K562 (cell line): Measurements from ENCODE around the gene NUAK2. TPM values are rescaled to one million over a fixed set of nuclear protein-coding genes. Genes with fewer than 3 reads are reported as not detected.

Source experiments
- ATAC-seq: fragments of 200-7000 bp; cut with Tn5 transposase; 3 replicates; pipeline ENCODE4 v1.9.1; 2020; ENCODE audit warnings: moderate library complexity
- BruUV-seq: library from RNA; stranded (reverse); fragments of 400-500 nt; replicated peaks from 2 replicates; lab custom pipeline; 2021; lab: Mats Ljungman, UMichigan
- CTCF ChIA-PET: fragments of 300-600 bp; formaldehyde crosslinking; extraction: SDS; loops from one replicate; lab custom pipeline; 2021; ENCODE audit warnings: low intra/inter-chr PET ratio; lab: Yijun Ruan, JAX
- POLR2A ChIA-PET: fragments of 300-600, 350-650 bp; sonication (Branson Sonifier 250); formaldehyde crosslinking; extraction: SDS; loops from one replicate; lab custom pipeline; 2021; ENCODE audit warnings: antibody characterized with exemption, inconsistent platforms; lab: Yijun Ruan, JAX
- DNase-seq, 4 experiments: peaks; one replicate each; pipeline versions ENCODE4 v3.0.0 to v3.0.0-alpha.2; 2011 to 2018; ENCODE audit warnings: low spot score in 3 of 4, mixed read lengths in 3 of 4; ENCODE audit errors: extremely low read depth in 1 of 4
- FAIRE-seq: peaks from 2 replicates; lab custom pipeline; 2011; peaks lifted over from hg19 to GRCh38; lab: Jason Lieb, UNC
- H2AFZ ChIP-seq: 2 replicates; pipeline ENCODE4 v1.6.0; 2011; ENCODE audit warnings: low read depth, low read length, control low read depth, inconsistent platforms
- H3K27ac ChIP-seq: fragments of 200-600 bp; 3 replicates; pipeline ENCODE4 v1.8.0; 2011; ENCODE audit warnings: low read depth, mild to moderate bottlenecking, control low read depth, inconsistent platforms, low read length, moderate library complexity, mixed read lengths; ENCODE audit errors: extremely low read depth
- H3K27me3 ChIP-seq, 2 experiments: fragments of 300-600 bp in 1 of 2; 2 replicates in 1 of 2; 3 replicates in 1 of 2; pipeline versions ENCODE4 v1.6.0 to v1.8.0; 2011; ENCODE audit warnings: inconsistent platforms in 2 of 2, low read length in 2 of 2, mild to moderate bottlenecking in 1 of 2, mixed read lengths in 1 of 2, moderate library complexity in 1 of 2; ENCODE audit not compliant: control insufficient read depth in 2 of 2, insufficient read depth in 2 of 2
- H3K36me3 ChIP-seq: fragments of 300-600 bp; 3 replicates; pipeline ENCODE4 v1.8.0; 2011; ENCODE audit warnings: mild to moderate bottlenecking, low read length, inconsistent platforms; ENCODE audit not compliant: control insufficient read depth, insufficient read depth
- H3K4me1 ChIP-seq, 2 experiments: fragments of 200-600 bp in 1 of 2; replicated peaks in 1 of 2; 2 replicates in 1 of 2; 3 replicates in 1 of 2; pipeline versions ENCODE4 v1.5.1 to v1.8.0; 2011; ENCODE audit warnings: inconsistent platforms in 2 of 2, low read length in 2 of 2, mild to moderate bottlenecking in 1 of 2, mixed read lengths in 1 of 2, moderate library complexity in 1 of 2; ENCODE audit not compliant: control insufficient read depth in 2 of 2, insufficient read depth in 2 of 2
- H3K4me2 ChIP-seq: 2 replicates; pipeline ENCODE4 v1.6.1; 2011; ENCODE audit warnings: low read length, control low read depth, inconsistent platforms, mixed read lengths; ENCODE audit not compliant: insufficient read depth
- H3K4me3 ChIP-seq: fragments of 200-600 bp; sonication (generic), shearing (Covaris generic); 2 replicates; pipeline ENCODE4 v1.5.1; 2016; ENCODE audit warnings: control low read depth, inconsistent platforms
- H3K79me2 ChIP-seq: fragments of 200-600 bp; 3 replicates; pipeline ENCODE4 v1.8.0; 2011; ENCODE audit warnings: low read length, inconsistent platforms; ENCODE audit not compliant: control insufficient read depth, insufficient read depth
- H3K9ac ChIP-seq, 2 experiments: 2 replicates each; pipeline versions ENCODE4 v1.6.0 to v1.6.1; 2011; ENCODE audit warnings: low read depth in 2 of 2, low read length in 2 of 2, control low read depth in 1 of 2, inconsistent platforms in 1 of 2, mild to moderate bottlenecking in 1 of 2, mixed read lengths in 1 of 2; ENCODE audit not compliant: insufficient read depth in 1 of 2
- H3K9me1 ChIP-seq: one replicate; pipeline ENCODE4 v1.6.0; 2011; ENCODE audit warnings: inconsistent platforms, mild to moderate bottlenecking, low read length, moderate library complexity; ENCODE audit not compliant: control insufficient read depth, insufficient read depth
- H3K9me3 ChIP-seq: replicated peaks from 2 replicates; pipeline ENCODE4 v1.5.1; 2011; ENCODE audit warnings: low read depth, low read length, inconsistent platforms; ENCODE audit not compliant: control insufficient read depth, insufficient read depth
- H4K20me1 ChIP-seq: replicated peaks from 2 replicates; pipeline ENCODE4 v1.6.1; 2011; ENCODE audit warnings: low read length, inconsistent platforms, mixed read lengths; ENCODE audit not compliant: control insufficient read depth, insufficient read depth
- CREB3L1 ChIP-seq: fragments of 450-650 bp; IDR thresholded peaks from 2 replicates; pipeline ENCODE4 v1.6.1; 2014; ENCODE audit warnings: low read depth, mild to moderate bottlenecking, moderate library complexity, borderline replicate concordance
- EP400 ChIP-seq: fragments of 450-650 bp; IDR thresholded peaks from 2 replicates; pipeline ENCODE4 v1.6.1; 2017; ENCODE audit warnings: antibody characterized with exemption, mild to moderate bottlenecking, moderate library complexity
- ETV5 ChIP-seq: sonication (generic); formaldehyde crosslinking; IDR thresholded peaks from 2 replicates; pipeline ENCODE4 v1.4.0; 2020; ENCODE audit warnings: low read depth, mild to moderate bottlenecking, missing genetic modification reagents
- GATA2 ChIP-seq: sonication (generic); formaldehyde crosslinking; IDR thresholded peaks from 2 replicates; pipeline ENCODE4 v1.4.0; 2020; ENCODE audit warnings: mild to moderate bottlenecking, missing genetic modification reagents
- GTF2A2 ChIP-seq: IDR thresholded peaks from 2 replicates; pipeline ENCODE4 v1.6.1; 2016; ENCODE audit warnings: mild to moderate bottlenecking, missing genetic modification characterization, missing compliant biosample characterization
- MYNN ChIP-seq, 2 experiments: sonication (generic); formaldehyde crosslinking in 1 of 2; IDR thresholded peaks; 2 replicates each; pipeline versions ENCODE4 v1.5.0 to v1.6.1; 2016 to 2020; ENCODE audit warnings: antibody characterized with exemption in 1 of 2, missing genetic modification reagents in 1 of 2
- SAP30 ChIP-seq: fragments of 200-600 bp; sonication (generic); IDR thresholded peaks from 2 replicates; pipeline ENCODE4 v1.6.1; 2012; ENCODE audit warnings: borderline replicate concordance, low read depth, mild to moderate bottlenecking, moderate library complexity, low read length, control low read depth, inconsistent platforms; ENCODE audit not compliant: insufficient read depth, poor library complexity, severe bottlenecking
- ZNF146 ChIP-seq: IDR thresholded peaks from one replicate; pipeline ENCODE4 v1.6.1; 2018; ENCODE audit warnings: missing compliant biosample characterization; ENCODE audit not compliant: unreplicated experiment
- ZNF253 ChIP-seq: fragments of 250-450 bp; sonication (Bioruptor Pico); conservative IDR thresholded peaks from 2 replicates; pipeline ENCODE4 v1.6.1; 2021; ENCODE audit warnings: mild to moderate bottlenecking
- ZNF449 ChIP-seq: fragments of 250-450 bp; sonication (Bioruptor Pico); IDR thresholded peaks from 2 replicates; pipeline ENCODE4 v1.8.0; 2022; ENCODE audit warnings: moderate library complexity, mild to moderate bottlenecking, inconsistent platforms
- ZNF644 ChIP-seq: fragments of 200-800 bp; sonication (Bioruptor generic); IDR thresholded peaks from 2 replicates; pipeline ENCODE4 v1.6.1; 2016; ENCODE audit warnings: low read depth, missing genetic modification characterization, missing compliant biosample characterization
- ZNF764 ChIP-seq: fragments of 250-450 bp; sonication (Bioruptor Pico); IDR thresholded peaks from 2 replicates; pipeline ENCODE4 v1.4.0; 2020; ENCODE audit warnings: low read depth, mild to moderate bottlenecking, moderate library complexity
- WGBS: fragments of 100-300 bp; shearing (Covaris generic); methylation state at CpG from one replicate; pipeline ENCODE4 v1.1.6; 2016; ENCODE audit warnings: low coverage, mixed read lengths; ENCODE audit not compliant: insufficient coverage; ENCODE audit errors: missing lambda C conversion rate; 5-methylcytosine and 5-hydroxymethylcytosine counted together
- in situ Hi-C: fragments of 300-500 bp; cut with MboI; formaldehyde crosslinking; loops from 4 replicates; pipeline ENCODE4 v1.15.0; 2018; ENCODE audit warnings: inconsistent platforms, mixed read lengths
- intact Hi-C: fragments of 100-400 bp; cut with micrococcal nuclease; formaldehyde crosslinking; loops from 2 replicates; pipeline ENCODE4 v1.14.2; 2022
- polyA plus RNA-seq, 8 experiments: library from polyadenylated mRNA; depleted of rRNA in 4 of 8; stranded (reverse) in 5 of 8; unstranded in 3 of 8; fragments of >200 nt; fragmentation: Nextera tagmentation in 2 of 8; fragmentation: Illumina TruSeq in 1 of 8; extraction: Ambion mirVana in 2 of 8; extraction: Trizol in 1 of 8; gene quantifications; 2 replicates each; pipeline versions ENCODE4 v1.2.1 to v1.2.3, GENCODE V29; 2011 to 2014; ENCODE audit warnings: inconsistent platforms in 1 of 8, missing spikeins in 1 of 8
- total RNA-seq, 7 experiments: library from RNA; depleted of rRNA in 6 of 7; stranded (reverse); fragments of >200 nt in 6 of 7; fragmentation: Illumina TruSeq in 2 of 7; extraction: Trizol in 2 of 7; gene quantifications; 2 replicates each; pipeline versions ENCODE4 v1.2.1 to v1.2.3, GENCODE V29; 2011 to 2021; ENCODE audit warnings: low replicate concordance in 1 of 7
- TF ChIP-seq, protein P1 (sequence below): sonication (generic); formaldehyde crosslinking; IDR thresholded peaks from 2 replicates; pipeline ENCODE4 v1.8.0; 2023; ENCODE audit warnings: mild to moderate bottlenecking, missing genetic modification reagents

NUAK2 gene
- total and polyA plus RNA-seq, 9 of the 15 experiments (the other 6 are each of a cell fraction or from before 2014, with no cell fraction given), result 0.04 to 0.44 (median 0.14) TPM

DNA sequence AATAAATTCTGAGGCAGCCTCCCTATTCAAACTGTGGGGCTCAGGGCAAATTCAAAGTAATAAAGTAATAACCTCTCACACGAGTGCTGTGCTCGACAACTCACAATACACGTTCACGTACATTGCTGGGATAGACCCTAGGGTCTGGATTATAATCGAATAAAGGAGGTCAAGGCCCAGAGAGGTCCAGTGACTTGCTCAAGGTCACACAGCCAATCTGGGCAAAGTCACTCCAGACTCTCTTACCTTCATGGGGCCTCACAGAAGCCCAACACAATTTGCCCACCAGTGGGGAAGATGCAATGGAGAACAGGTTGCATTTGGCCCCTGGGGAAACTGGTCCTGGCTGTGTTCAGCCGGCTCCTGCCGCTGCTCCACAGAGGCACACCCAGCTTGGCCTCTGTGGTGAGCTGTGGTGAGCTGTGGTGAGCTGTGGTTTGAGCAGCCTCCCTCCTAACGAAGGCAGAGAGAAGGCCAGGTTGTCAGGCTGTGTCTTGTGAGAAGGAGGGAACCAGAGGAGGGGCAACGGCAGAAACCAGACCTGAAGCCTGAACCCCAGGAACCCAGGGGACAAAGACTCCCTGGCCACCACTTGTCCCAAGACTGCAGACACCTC, 35.1 kb downstream of the NUAK2 start:
- CTCF ChIA-PET, result no interaction called here
- no TSS peak for BruUV-seq
- FAIRE-seq (no peak), ATAC-seq (no peak), DNase-seq (no peak)
- H4K20me1 ChIP-seq, result no peaks in the 10 kb centered on the region
- H3K27ac ChIP-seq, result no peak overlapping the region
- POLR2A ChIA-PET, result no interaction called here
- no peaks in the 10 kb centered on the region for H3K9me3 ChIP-seq
- in situ Hi-C loops (no loop called here), intact Hi-C loops (no loop called here)
- peak overlapping the region in 1 of 2 experiments; percentile 33; a peak in 1 of 4 replicates for H3K9ac ChIP-seq
- H3K4me3 ChIP-seq, result no peak overlapping the region
- no peaks in the 10 kb centered on the region for H3K27me3 ChIP-seq
- no peaks in the 10 kb centered on the region for H3K9me1 ChIP-seq
- H3K4me1 ChIP-seq, result peaks cover 14 to 24% of the 10 kb centered on the region in 2 experiments
- H3K4me2 ChIP-seq, result no peak overlapping the region
- H3K79me2 ChIP-seq, result no peaks in the 10 kb centered on the region
- no peaks in the 10 kb centered on the region for H3K36me3 ChIP-seq
- peak overlapping the region; percentile 20; the same call in 1 of the 2 replicates for H2AFZ ChIP-seq
- WGBS, result 56% methylated on average over 9 of the region's 9 CpGs
- TF ChIP-seq ZNF644 (no peak), ETV5 (CRISPR knock-in tag) (no peak), CREB3L1 (no peak), GATA2 (CRISPR knock-in tag) (no peak), EP400 (no peak), ZNF146 (CRISPR knock-in tag) (no peak), GTF2A2 (tag) (no peak), ZNF253 (CRISPR knock-in tag) (no peak), MYNN (IDR thresholded peaks at IDR 0.05) (no peak), MYNN (CRISPR knock-in tag; IDR thresholded peaks at IDR 0.05) (no peak), ZNF764 (CRISPR knock-in tag) (no peak), SAP30 (no peak), ZNF449 (CRISPR knock-in tag) (no peak)
- TF ChIP-seq, protein P1, sequence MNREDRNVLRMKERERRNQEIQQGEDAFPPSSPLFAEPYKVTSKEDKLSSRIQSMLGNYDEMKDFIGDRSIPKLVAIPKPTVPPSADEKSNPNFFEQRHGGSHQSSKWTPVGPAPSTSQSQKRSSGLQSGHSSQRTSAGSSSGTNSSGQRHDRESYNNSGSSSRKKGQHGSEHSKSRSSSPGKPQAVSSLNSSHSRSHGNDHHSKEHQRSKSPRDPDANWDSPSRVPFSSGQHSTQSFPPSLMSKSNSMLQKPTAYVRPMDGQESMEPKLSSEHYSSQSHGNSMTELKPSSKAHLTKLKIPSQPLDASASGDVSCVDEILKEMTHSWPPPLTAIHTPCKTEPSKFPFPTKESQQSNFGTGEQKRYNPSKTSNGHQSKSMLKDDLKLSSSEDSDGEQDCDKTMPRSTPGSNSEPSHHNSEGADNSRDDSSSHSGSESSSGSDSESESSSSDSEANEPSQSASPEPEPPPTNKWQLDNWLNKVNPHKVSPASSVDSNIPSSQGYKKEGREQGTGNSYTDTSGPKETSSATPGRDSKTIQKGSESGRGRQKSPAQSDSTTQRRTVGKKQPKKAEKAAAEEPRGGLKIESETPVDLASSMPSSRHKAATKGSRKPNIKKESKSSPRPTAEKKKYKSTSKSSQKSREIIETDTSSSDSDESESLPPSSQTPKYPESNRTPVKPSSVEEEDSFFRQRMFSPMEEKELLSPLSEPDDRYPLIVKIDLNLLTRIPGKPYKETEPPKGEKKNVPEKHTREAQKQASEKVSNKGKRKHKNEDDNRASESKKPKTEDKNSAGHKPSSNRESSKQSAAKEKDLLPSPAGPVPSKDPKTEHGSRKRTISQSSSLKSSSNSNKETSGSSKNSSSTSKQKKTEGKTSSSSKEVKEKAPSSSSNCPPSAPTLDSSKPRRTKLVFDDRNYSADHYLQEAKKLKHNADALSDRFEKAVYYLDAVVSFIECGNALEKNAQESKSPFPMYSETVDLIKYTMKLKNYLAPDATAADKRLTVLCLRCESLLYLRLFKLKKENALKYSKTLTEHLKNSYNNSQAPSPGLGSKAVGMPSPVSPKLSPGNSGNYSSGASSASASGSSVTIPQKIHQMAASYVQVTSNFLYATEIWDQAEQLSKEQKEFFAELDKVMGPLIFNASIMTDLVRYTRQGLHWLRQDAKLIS (CRISPR knock-in tag), result no peak
